Left ventricle myocardium inferior (tissue), 1 donor: ENCODE data around the gene ARHGAP9. TPM values are rescaled to one million over a fixed set of nuclear protein-coding genes. Genes with fewer than 3 reads are reported as not detected.

Experiments used
- DNase-seq: peaks from one replicate; pipeline ENCODE4 v3.0.0-alpha.2; 2020
- H3K27ac ChIP-seq: fragments of 200-600 bp; replicated peaks from 2 replicates; pipeline ENCODE4 v1.8.0; 2021
- H3K27me3 ChIP-seq: fragments of 200-600 bp; 2 replicates; pipeline ENCODE4 v1.8.0; 2021; ENCODE audit warnings: low read depth
- H3K36me3 ChIP-seq: fragments of 200-600 bp; 2 replicates; pipeline ENCODE4 v1.8.0; 2021
- H3K4me1 ChIP-seq: fragments of 200-600 bp; 2 replicates; pipeline ENCODE4 v1.8.0; 2021
- H3K4me3 ChIP-seq: fragments of 200-600 bp; 2 replicates; pipeline ENCODE4 v1.8.0; 2021; ENCODE audit warnings: mild to moderate bottlenecking, moderate library complexity
- H3K9me3 ChIP-seq: fragments of 200-600 bp; replicated peaks from 2 replicates; pipeline ENCODE4 v1.8.0; 2021
- intact Hi-C: fragments of 100-400 bp; cut with micrococcal nuclease; formaldehyde crosslinking; loops from one replicate; pipeline ENCODE4 v1.11.0; 2022
- total RNA-seq: library from RNA; stranded (reverse); fragmentation: NEBNext Ultra II Directional; extraction: Animal tissue kit (Norgen Biotek cat#: 25700); gene quantifications from one replicate; pipeline ENCODE4 v1.2.1, GENCODE V29; 2021
- TF ChIP-seq, protein P1 (sequence below): fragments of 200-600 bp; IDR thresholded peaks from 2 replicates; pipeline ENCODE4 v1.8.0; 2021; ENCODE audit warnings: antibody characterized with exemption, mild to moderate bottlenecking, borderline replicate concordance
- donor health status: DM: no; HTN: yes; CAD: no; lungs with severe emphysema.

The ARHGAP9 gene
- total RNA-seq, 1 donor from 2014 or later = 4.2 TPM

GRCh38 chr12:57489157-57489641, 9.5 kb upstream of the ARHGAP9 start:
- TF ChIP-seq, protein P1, sequence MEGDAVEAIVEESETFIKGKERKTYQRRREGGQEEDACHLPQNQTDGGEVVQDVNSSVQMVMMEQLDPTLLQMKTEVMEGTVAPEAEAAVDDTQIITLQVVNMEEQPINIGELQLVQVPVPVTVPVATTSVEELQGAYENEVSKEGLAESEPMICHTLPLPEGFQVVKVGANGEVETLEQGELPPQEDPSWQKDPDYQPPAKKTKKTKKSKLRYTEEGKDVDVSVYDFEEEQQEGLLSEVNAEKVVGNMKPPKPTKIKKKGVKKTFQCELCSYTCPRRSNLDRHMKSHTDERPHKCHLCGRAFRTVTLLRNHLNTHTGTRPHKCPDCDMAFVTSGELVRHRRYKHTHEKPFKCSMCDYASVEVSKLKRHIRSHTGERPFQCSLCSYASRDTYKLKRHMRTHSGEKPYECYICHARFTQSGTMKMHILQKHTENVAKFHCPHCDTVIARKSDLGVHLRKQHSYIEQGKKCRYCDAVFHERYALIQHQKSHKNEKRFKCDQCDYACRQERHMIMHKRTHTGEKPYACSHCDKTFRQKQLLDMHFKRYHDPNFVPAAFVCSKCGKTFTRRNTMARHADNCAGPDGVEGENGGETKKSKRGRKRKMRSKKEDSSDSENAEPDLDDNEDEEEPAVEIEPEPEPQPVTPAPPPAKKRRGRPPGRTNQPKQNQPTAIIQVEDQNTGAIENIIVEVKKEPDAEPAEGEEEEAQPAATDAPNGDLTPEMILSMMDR = no peak
- H3K9me3 ChIP-seq = no peaks in the 10 kb centered on the region
- intact Hi-C loops = no loop called here
- H3K27ac ChIP-seq = no peak overlapping the region
- DNase-seq = no peak
- H3K4me1 ChIP-seq = peaks cover 25% of the 10 kb centered on the region
- no peaks in the 10 kb centered on the region for H3K27me3 ChIP-seq
- H3K36me3 ChIP-seq = peaks cover 46% of the 10 kb centered on the region
- H3K4me3 ChIP-seq = peak overlapping the region; percentile 98

DNA sequence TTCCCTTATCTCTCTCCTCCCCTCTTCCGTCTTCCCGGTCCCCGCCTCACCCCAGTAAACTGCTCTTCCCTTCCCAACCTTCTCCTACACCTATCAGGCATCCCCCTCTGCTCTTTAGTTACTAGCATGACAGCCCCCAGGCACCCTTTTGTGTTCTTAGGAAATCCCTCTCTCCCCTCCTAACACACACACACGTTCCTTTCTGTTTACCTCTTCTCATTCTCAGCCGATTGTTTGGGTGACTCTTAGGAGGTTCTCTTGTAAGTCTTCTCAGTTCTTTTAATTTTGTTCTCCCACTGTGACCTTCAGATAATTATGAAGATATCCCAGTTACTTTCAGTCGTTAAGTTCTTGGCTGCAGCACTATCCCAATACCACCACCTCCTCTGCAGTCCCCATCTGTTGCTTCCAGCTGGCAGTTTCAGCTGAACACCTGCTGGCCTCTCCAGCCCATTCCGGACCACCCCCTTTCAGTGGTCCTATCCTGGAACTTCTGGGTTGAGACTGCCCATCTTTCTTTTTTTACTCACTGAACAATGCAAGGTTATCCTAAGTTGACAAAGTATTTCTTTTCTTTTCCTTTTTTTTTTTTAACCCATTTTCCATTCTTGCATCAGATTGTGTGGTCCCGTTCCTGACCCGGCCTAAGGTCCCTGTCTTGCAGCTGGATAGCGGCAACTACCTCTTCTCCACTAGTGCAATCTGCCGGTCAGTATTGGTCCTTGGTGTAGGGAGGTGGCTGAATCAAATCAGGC, 8.9 kb upstream of the ARHGAP9 start:
- peak overlapping the region; percentile 98 for H3K4me3 ChIP-seq
- no peaks in the 10 kb centered on the region for H3K27me3 ChIP-seq
- H3K9me3 ChIP-seq = no peaks in the 10 kb centered on the region
- DNase-seq = no peak
- TF ChIP-seq, protein P1 = no peak
- intact Hi-C loops = no loop called here
- H3K27ac ChIP-seq = peak overlapping the region; percentile 78
- H3K36me3 ChIP-seq = peaks cover 42% of the 10 kb centered on the region
- peaks cover 25% of the 10 kb centered on the region for H3K4me1 ChIP-seq

DNA sequence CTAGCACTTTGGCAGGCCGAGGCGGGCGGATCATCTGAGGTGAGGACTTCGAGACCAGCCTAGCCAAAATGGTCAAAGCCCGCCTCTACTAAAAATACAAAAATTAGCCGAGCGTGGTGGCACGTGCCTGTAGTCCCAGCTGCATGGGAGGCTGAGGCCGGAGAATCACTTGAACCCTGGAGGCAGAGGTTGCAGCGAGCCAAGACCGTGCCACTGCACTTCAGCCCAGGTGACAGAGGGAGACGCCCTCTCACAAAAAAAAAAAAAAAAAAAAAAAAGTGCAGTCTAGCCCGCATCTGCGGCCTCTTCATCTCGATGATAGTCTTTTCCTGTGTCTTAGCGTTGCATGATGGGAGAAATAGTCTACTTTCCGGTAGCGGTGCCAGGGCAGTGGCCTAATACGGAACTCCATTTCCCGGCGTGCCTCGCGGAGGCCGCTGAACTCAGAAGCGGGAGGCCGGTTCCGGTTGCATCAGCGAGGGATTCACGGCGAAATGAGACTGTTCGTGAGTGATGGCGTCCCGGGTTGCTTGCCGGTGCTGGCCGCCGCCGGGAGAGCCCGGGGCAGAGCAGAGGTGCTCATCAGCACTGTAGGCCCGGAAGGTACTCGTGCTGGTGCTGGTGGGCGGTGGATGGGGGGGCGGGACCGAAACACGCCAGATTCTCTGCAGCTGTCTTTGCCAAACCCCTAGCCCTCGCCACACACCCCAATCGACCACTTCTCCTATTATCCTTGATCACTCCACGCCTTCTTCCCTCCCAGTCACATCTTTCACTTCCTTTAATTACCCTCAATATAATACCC, 8.1 kb upstream of the ARHGAP9 start, which contains the start of gene MARS1:
MARS1 (plus strand) TSS at position 472 of the 805 bp plus-strand sequence; CDS start at position 495, 23 bp downstream.
- intact Hi-C loops = no loop called here
- Histone ChIP-seq H3K4me3 (peak within 1 kb of the TSS; percentile 98), H3K27ac (peak within 1 kb of the TSS; percentile 78), H3K27me3 (peaks cover 5% of the 10 kb centered on the region), H3K4me1 (peaks cover 25% of the 10 kb centered on the region), H3K9me3 (no peaks in the 10 kb centered on the region), H3K36me3 (peaks cover 40% of the 10 kb centered on the region)
- peak; percentile 93 for DNase-seq
- TF ChIP-seq, protein P1 = no peak

- Histone ChIP-seq H3K27ac (peak overlapping the region; percentile 78), H3K36me3 (peaks cover 33% of the 10 kb centered on the region), H3K4me1 (peaks cover 25% of the 10 kb centered on the region), H3K9me3 (no peaks in the 10 kb centered on the region), H3K27me3 (peaks cover 12% of the 10 kb centered on the region), H3K4me3 (peak overlapping the region; percentile 98)
- intact Hi-C loops = no loop called here
- no peak for DNase-seq
- TF ChIP-seq, protein P1 = no peak
Measured at GRCh38 chr12:57487055-57487596, 7.5 kb upstream of the ARHGAP9 start.

GRCh38 chr12:57485695-57486094, 6.0 kb upstream of the ARHGAP9 start:
- Histone ChIP-seq H3K9me3 (no peaks in the 10 kb centered on the region), H3K27ac (no peak overlapping the region), H3K4me1 (peaks cover 25% of the 10 kb centered on the region), H3K4me3 (no peak overlapping the region), H3K27me3 (peaks cover 26% of the 10 kb centered on the region), H3K36me3 (peaks cover 19% of the 10 kb centered on the region)
- TF ChIP-seq, protein P1 = no peak
- intact Hi-C loops = no loop called here
- DNase-seq = no peak
